ENCODE data around the gene TBC1D4. TPM values are rescaled to one million over a fixed set of nuclear protein-coding genes. Genes with fewer than 3 reads are reported as not detected.
"Not testable (repeated sequence)": the region's sequence is repeated elsewhere in the genome, so short reads cannot be mapped to it uniquely, and the experiment has no call there.

TBC1D4 gene
- total RNA-seq, 2 experiments from 2014 or later: 8.0 to 10.1 TPM

GRCh38 chr13:75296641-75297040 lies 185.3 kb downstream of the TBC1D4 start:
- DNase-seq: no peak
- ChIA-PET POLR2A (no interaction called here), CTCF (no interaction called here)
- no peak overlapping the region for H3K4me3 Mint-ChIP-seq
- H3K27ac Mint-ChIP-seq: no peak overlapping the region
- H3K9me3 Mint-ChIP-seq: no peaks in the 10 kb centered on the region
- H3K27me3 Mint-ChIP-seq: no peaks in the 10 kb centered on the region
- no peaks in the 10 kb centered on the region for H3K36me3 Mint-ChIP-seq (ENCODE audit: low read depth)
- no peaks in the 10 kb centered on the region for H3K4me1 Mint-ChIP-seq

GRCh38 chr13:75295201-75295600 lies 186.8 kb downstream of the TBC1D4 start:
- Mint-ChIP-seq H3K4me1 (no peaks in the 10 kb centered on the region), H3K27me3 (no peaks in the 10 kb centered on the region), H3K27ac (no peak overlapping the region), H3K9me3 (no peaks in the 10 kb centered on the region), H3K36me3 (ENCODE audit: low read depth) (no peaks in the 10 kb centered on the region), H3K4me3 (no peak overlapping the region)
- DNase-seq: no peak
- POLR2A ChIA-PET: no interaction called here
- CTCF ChIA-PET: no interaction called here

- H3K27me3 Mint-ChIP-seq: no peaks in the 10 kb centered on the region
- no peaks in the 10 kb centered on the region for H3K9me3 Mint-ChIP-seq
- no peak overlapping the region for H3K27ac Mint-ChIP-seq
- CTCF ChIA-PET: no interaction called here
- no peak for DNase-seq
- POLR2A ChIA-PET: no interaction called here
- no peak overlapping the region for H3K4me3 Mint-ChIP-seq
- H3K36me3 Mint-ChIP-seq (ENCODE audit: low read depth): no peaks in the 10 kb centered on the region
- H3K4me1 Mint-ChIP-seq: no peaks in the 10 kb centered on the region
These were observed 187.9 kb downstream of the TBC1D4 start for GRCh38 chr13:75294110-75294509.

GRCh38 chr13:75285310-75285709 lies 196.7 kb downstream of the TBC1D4 start:
- DNase-seq: no peak
- Mint-ChIP-seq H3K36me3 (ENCODE audit: low read depth) (peaks cover 17% of the 10 kb centered on the region), H3K4me1 (no peaks in the 10 kb centered on the region), H3K9me3 (no peaks in the 10 kb centered on the region), H3K27ac (no peak overlapping the region), H3K27me3 (no peaks in the 10 kb centered on the region), H3K4me3 (no peak overlapping the region)
- ChIA-PET POLR2A (no interaction called here), CTCF (no interaction called here)

GRCh38 chr13:75279834-75280369 lies 202.1 kb downstream of the TBC1D4 start:
- CTCF ChIA-PET: no interaction called here
- Mint-ChIP-seq H3K4me1 (no peaks in the 10 kb centered on the region), H3K4me3 (no peak overlapping the region), H3K36me3 (ENCODE audit: low read depth) (no peaks in the 10 kb centered on the region), H3K27me3 (no peaks in the 10 kb centered on the region), H3K27ac (no peak overlapping the region), H3K9me3 (peaks cover 4% of the 10 kb centered on the region)
- POLR2A ChIA-PET: no interaction called here
- DNase-seq: no peak

- POLR2A ChIA-PET; DNase-seq; H3K4me1 Mint-ChIP-seq; CTCF ChIA-PET; H3K27me3 Mint-ChIP-seq; H3K4me3 Mint-ChIP-seq; H3K36me3 Mint-ChIP-seq (ENCODE audit: low read depth); H3K27ac Mint-ChIP-seq; H3K9me3 Mint-ChIP-seq: not testable (repeated sequence)
These were observed 208.3 kb downstream of the TBC1D4 start for GRCh38 chr13:75273695-75274094.

GRCh38 chr13:75271846-75272245 lies 210.1 kb downstream of the TBC1D4 start:
- H3K27me3 Mint-ChIP-seq: no peaks in the 10 kb centered on the region
- no peak overlapping the region for H3K4me3 Mint-ChIP-seq
- H3K4me1 Mint-ChIP-seq: no peaks in the 10 kb centered on the region
- DNase-seq: no peak
- POLR2A ChIA-PET: no interaction called here
- no peaks in the 10 kb centered on the region for H3K36me3 Mint-ChIP-seq (ENCODE audit: low read depth)
- H3K27ac Mint-ChIP-seq: no peak overlapping the region
- H3K9me3 Mint-ChIP-seq: peaks cover 2% of the 10 kb centered on the region
- CTCF ChIA-PET: no interaction called here

- H3K4me3 Mint-ChIP-seq; H3K36me3 Mint-ChIP-seq (ENCODE audit: low read depth); POLR2A ChIA-PET; DNase-seq; H3K27me3 Mint-ChIP-seq; H3K9me3 Mint-ChIP-seq; H3K27ac Mint-ChIP-seq; CTCF ChIA-PET; H3K4me1 Mint-ChIP-seq: not testable (repeated sequence)
These were observed 213.5 kb downstream of the TBC1D4 start for GRCh38 chr13:75268481-75268880.

- Mint-ChIP-seq H3K4me1 (no peaks in the 10 kb centered on the region), H3K36me3 (ENCODE audit: low read depth) (no peaks in the 10 kb centered on the region), H3K27ac (no peak overlapping the region), H3K9me3 (no peaks in the 10 kb centered on the region), H3K4me3 (no peak overlapping the region), H3K27me3 (no peaks in the 10 kb centered on the region)
- POLR2A ChIA-PET: no interaction called here
- DNase-seq: no peak
- CTCF ChIA-PET: no interaction called here
These were observed 217.4 kb downstream of the TBC1D4 start for GRCh38 chr13:75264611-75265010.

- Mint-ChIP-seq H3K4me3 (no peak overlapping the region), H3K27me3 (no peaks in the 10 kb centered on the region), H3K4me1 (no peaks in the 10 kb centered on the region), H3K36me3 (ENCODE audit: low read depth) (no peaks in the 10 kb centered on the region), H3K9me3 (no peaks in the 10 kb centered on the region), H3K27ac (no peak overlapping the region)
- DNase-seq: no peak
- ChIA-PET CTCF (no interaction called here), POLR2A (no interaction called here)
These were observed 218.1 kb downstream of the TBC1D4 start for GRCh38 chr13:75263741-75264407.

GRCh38 chr13:75258159-75258782 lies 223.7 kb downstream of the TBC1D4 start:
- ChIA-PET CTCF (interaction anchor here (1.9 kb wide), 1 partner anchor 38 kb away, joined by 5 read pairs; no protein-coding TSS in a partner anchor), POLR2A (no interaction called here)
- H3K9me3 Mint-ChIP-seq: no peaks in the 10 kb centered on the region
- H3K36me3 Mint-ChIP-seq (ENCODE audit: low read depth): no peaks in the 10 kb centered on the region
- DNase-seq: no peak
- peaks cover 4% of the 10 kb centered on the region for H3K4me1 Mint-ChIP-seq
- peaks cover 11% of the 10 kb centered on the region for H3K27me3 Mint-ChIP-seq
- H3K4me3 Mint-ChIP-seq: no peak overlapping the region
- H3K27ac Mint-ChIP-seq: no peak overlapping the region

GRCh38 chr13:75256922-75257321 lies 225.0 kb downstream of the TBC1D4 start:
- DNase-seq: no peak
- Mint-ChIP-seq H3K27me3 (peaks cover 18% of the 10 kb centered on the region), H3K4me3 (no peak overlapping the region), H3K4me1 (peaks cover 4% of the 10 kb centered on the region), H3K9me3 (no peaks in the 10 kb centered on the region), H3K27ac (no peak overlapping the region), H3K36me3 (ENCODE audit: low read depth) (no peaks in the 10 kb centered on the region)
- CTCF ChIA-PET: interaction anchor here (1.4 kb wide), 1 partner anchor 9 kb away, joined by 4 read pairs; no protein-coding TSS in a partner anchor
- POLR2A ChIA-PET: no interaction called here

- Mint-ChIP-seq H3K36me3 (ENCODE audit: low read depth) (no peaks in the 10 kb centered on the region), H3K27me3 (peaks cover 19% of the 10 kb centered on the region), H3K4me1 (peaks cover 4% of the 10 kb centered on the region), H3K27ac (no peak overlapping the region), H3K9me3 (no peaks in the 10 kb centered on the region), H3K4me3 (no peak overlapping the region)
- DNase-seq: no peak
- CTCF ChIA-PET: no interaction called here
- POLR2A ChIA-PET: no interaction called here
These were observed 226.3 kb downstream of the TBC1D4 start for GRCh38 chr13:75255653-75256052.

- no peak overlapping the region for H3K4me3 Mint-ChIP-seq
- CTCF ChIA-PET: no interaction called here
- no peak for DNase-seq
- POLR2A ChIA-PET: no interaction called here
- peaks cover 19% of the 10 kb centered on the region for H3K27me3 Mint-ChIP-seq
- H3K36me3 Mint-ChIP-seq (ENCODE audit: low read depth): no peaks in the 10 kb centered on the region
- peaks cover 4% of the 10 kb centered on the region for H3K4me1 Mint-ChIP-seq
- H3K27ac Mint-ChIP-seq: no peak overlapping the region
- no peaks in the 10 kb centered on the region for H3K9me3 Mint-ChIP-seq
These were observed 226.8 kb downstream of the TBC1D4 start for GRCh38 chr13:75255147-75255546.

All from activated CD4-positive, alpha-beta memory T cell treated with anti-CD3 and anti-CD28 coated beads, Interleukin-2, amount 10 ng/mL, durations not matched to agents 7 days and 5 days (primary cell).